Measurements from ENCODE around the gene SEM1. TPM values are rescaled to one million over a fixed set of nuclear protein-coding genes. Genes with fewer than 3 reads are reported as not detected.

The SEM1 gene
- total and polyA plus RNA-seq, 9 of the 15 experiments (the other 6 are each of a cell fraction or from before 2014, with no cell fraction given): 74.7 to 938 (median 454) TPM

DNA sequence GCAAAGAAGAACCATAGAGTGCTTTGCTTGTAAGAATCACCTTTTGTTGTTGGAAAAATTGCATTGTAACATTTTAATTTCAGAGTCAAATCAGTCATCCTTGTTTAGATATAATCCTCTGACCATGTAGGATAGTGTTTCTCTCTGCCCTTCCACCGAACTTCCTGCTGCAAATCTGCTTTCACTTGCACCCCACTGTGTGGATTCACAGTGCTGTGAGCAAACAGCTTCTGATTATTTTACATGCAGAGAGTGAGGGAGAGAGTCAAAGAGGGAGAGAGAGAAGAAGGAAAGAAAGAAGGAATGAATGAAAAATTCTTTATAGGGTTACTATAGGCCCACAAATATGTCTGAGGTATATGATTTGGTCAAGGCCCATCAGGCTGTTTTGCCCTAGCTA, 30.0 kb upstream of the SEM1 start:
- in situ Hi-C loops (cut with MboI): no loop called here
- no peak overlapping the region for H2AFZ ChIP-seq (ENCODE audit: low read depth, low read length)
- H3K4me2 ChIP-seq (ENCODE audit: insufficient read depth, low read length): no peak overlapping the region
- no peaks in the 10 kb centered on the region for H3K36me3 ChIP-seq (ENCODE audit: control insufficient read depth, insufficient read depth, low read length)
- CTCF ChIA-PET (ENCODE audit: low intra/inter-chr PET ratio): no interaction called here
- no peak for DNase-seq (ENCODE audit: extremely low read depth in 1 of 4, low spot score in 3 of 4)
- H4K20me1 ChIP-seq (replicated peaks; ENCODE audit: control insufficient read depth, insufficient read depth, low read length): no peaks in the 10 kb centered on the region
- H3K27me3 ChIP-seq (ENCODE audit: control insufficient read depth in 2 of 2, insufficient read depth in 2 of 2, low read length in 2 of 2): peaks cover 0 to 8% of the 10 kb centered on the region in 2 experiments; a peak in 3 of 5 replicates
- intact Hi-C loops (cut with micrococcal nuclease): no loop called here
- no peak overlapping the region for H3K27ac ChIP-seq (ENCODE audit: extremely low read depth, low read depth, low read length)
- H3K9me1 ChIP-seq (ENCODE audit: control insufficient read depth, insufficient read depth, low read length): no peaks in the 10 kb centered on the region
- H3K9ac ChIP-seq (ENCODE audit: insufficient read depth in 1 of 2, low read depth in 2 of 2, low read length in 2 of 2): no peak overlapping the region
- no peaks in the 10 kb centered on the region for H3K79me2 ChIP-seq (ENCODE audit: control insufficient read depth, insufficient read depth, low read length)
- no peak overlapping the region for H3K4me3 ChIP-seq
- WGBS (ENCODE audit: insufficient coverage, low coverage, missing lambda C conversion rate): 0% methylated on average over 1 of the region's 1 CpG
- no peaks in the 10 kb centered on the region for H3K9me3 ChIP-seq (replicated peaks; ENCODE audit: control insufficient read depth, insufficient read depth, low read depth, low read length)
- no peak for TF ChIP-seq IFI16 (CRISPR knock-in tag; IDR thresholded peaks at IDR 0.05)
- no peak for TF ChIP-seq U2AF1 (optimal IDR thresholded peaks at IDR 0.05; ENCODE audit: low read depth, low read length)
- TF ChIP-seq, protein P1, sequence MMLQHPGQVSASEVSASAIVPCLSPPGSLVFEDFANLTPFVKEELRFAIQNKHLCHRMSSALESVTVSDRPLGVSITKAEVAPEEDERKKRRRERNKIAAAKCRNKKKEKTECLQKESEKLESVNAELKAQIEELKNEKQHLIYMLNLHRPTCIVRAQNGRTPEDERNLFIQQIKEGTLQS (IDR thresholded peaks at IDR 0.05): no peak
- TF ChIP-seq, protein P1 (CRISPR knock-in tag; conservative IDR thresholded peaks at IDR 0.05): no peak
- TF ChIP-seq RHOXF2B (CRISPR knock-in tag; conservative IDR thresholded peaks at IDR 0.05): no peak
- TF ChIP-seq PURB (CRISPR knock-in tag; IDR thresholded peaks at IDR 0.05; ENCODE audit: low read depth): no peak
- TF ChIP-seq ZNF165 (CRISPR knock-in tag; IDR thresholded peaks at IDR 0.05; ENCODE audit: borderline replicate concordance): no peak
- TF ChIP-seq TAF15 (IDR thresholded peaks at IDR 0.05; ENCODE audit: low read depth, low read length): no peak
- no peak for TF ChIP-seq EHMT2 (IDR thresholded peaks at IDR 0.05)
- no peak for TF ChIP-seq RBM22 (IDR thresholded peaks at IDR 0.05; ENCODE audit: low read depth, low read length, poor library complexity, severe bottlenecking)
- TF ChIP-seq RBM17 (IDR thresholded peaks at IDR 0.05; ENCODE audit: borderline replicate concordance, low read depth, low read length): no peak
- no peak for ATAC-seq
- FAIRE-seq: no peak
- BruUV-seq (replicated peaks): no TSS peak
- no peaks in the 10 kb centered on the region for H3K4me1 ChIP-seq (replicated peaks in 1 of 2; ENCODE audit: control insufficient read depth in 2 of 2, insufficient read depth in 2 of 2, low read length in 2 of 2)
- POLR2A ChIA-PET: no interaction called here
